Measurements from ENCODE around the gene SLC51B.

DNA sequence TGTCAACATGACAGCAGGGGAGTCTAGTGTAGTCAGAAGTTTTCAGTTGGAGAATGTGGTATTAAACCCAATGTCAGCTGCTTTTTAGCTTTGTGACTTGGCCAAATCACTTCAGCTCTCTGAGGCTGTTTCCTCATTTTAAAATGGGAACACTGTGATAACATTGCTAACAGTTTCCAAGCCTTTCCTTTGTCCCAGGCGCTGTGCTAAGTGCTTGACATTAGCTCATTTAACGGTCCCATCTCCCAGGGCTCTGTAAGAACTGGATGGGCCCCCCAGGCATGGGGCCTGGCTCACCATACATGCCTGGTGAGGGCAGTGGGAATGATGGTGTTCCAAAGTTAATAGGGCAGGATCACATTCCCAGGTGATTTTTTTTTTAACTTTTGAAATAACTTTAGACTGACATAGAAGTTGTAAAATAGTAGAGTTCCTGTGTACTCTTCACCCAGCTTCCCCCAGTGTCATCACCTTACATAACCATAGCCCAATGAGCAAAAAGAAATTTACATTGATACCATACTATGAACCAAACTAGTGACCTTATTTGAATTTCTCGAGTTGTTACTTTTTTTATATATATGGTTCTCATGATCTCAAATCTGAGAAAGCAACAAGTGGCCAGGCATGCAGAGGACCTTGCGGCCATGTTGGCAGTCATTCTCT, 14.9 kb downstream of the SLC51B start:
- TF ChIP-seq CBX2 (IDR thresholded peaks at IDR 0.05; ENCODE audit: insufficient read depth, low read length, poor library complexity, severe bottlenecking) (no peak), TCF7 (IDR thresholded peaks at IDR 0.05; ENCODE audit: borderline replicate concordance) (no peak), POLR2AphosphoS5 (IDR thresholded peaks at IDR 0.05; ENCODE audit: control insufficient read depth, insufficient read depth, low read depth, low read length) (no peak), MYC (IDR thresholded peaks at IDR 0.05; ENCODE audit: low read depth, low read length) (no peak), MYC (CRISPR knock-in tag; IDR thresholded peaks at IDR 0.05; ENCODE audit: borderline replicate concordance, low read depth) (no peak), CREB1 (IDR thresholded peaks at IDR 0.05) (no peak), CREB1 (CRISPR knock-in tag; IDR thresholded peaks at IDR 0.05) (no peak), ZNF274 (IDR thresholded peaks at IDR 0.05; ENCODE audit: borderline replicate concordance, low read depth, low read length) (no peak), SRF (CRISPR knock-in tag; IDR thresholded peaks at IDR 0.05) (no peak), ZNF584 (CRISPR knock-in tag; IDR thresholded peaks at IDR 0.05; ENCODE audit: low read depth) (no peak), GABPA (tag; conservative IDR thresholded peaks at IDR 0.05; ENCODE audit: low read depth) (no peak), REST (IDR thresholded peaks at IDR 0.05; ENCODE audit: borderline replicate concordance) (no peak), REST (CRISPR knock-in tag; IDR thresholded peaks at IDR 0.05; ENCODE audit: low read depth) (no peak), TBP (optimal IDR thresholded peaks at IDR 0.05; ENCODE audit: low read depth, low read length) (no peak)
- TF ChIP-seq, protein P1, sequence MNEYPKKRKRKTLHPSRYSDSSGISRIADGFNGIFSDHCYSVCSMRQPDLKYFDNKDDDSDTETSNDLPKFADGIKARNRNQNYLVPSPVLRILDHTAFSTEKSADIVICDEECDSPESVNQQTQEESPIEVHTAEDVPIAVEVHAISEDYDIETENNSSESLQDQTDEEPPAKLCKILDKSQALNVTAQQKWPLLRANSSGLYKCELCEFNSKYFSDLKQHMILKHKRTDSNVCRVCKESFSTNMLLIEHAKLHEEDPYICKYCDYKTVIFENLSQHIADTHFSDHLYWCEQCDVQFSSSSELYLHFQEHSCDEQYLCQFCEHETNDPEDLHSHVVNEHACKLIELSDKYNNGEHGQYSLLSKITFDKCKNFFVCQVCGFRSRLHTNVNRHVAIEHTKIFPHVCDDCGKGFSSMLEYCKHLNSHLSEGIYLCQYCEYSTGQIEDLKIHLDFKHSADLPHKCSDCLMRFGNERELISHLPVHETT (CRISPR knock-in tag; conservative IDR thresholded peaks at IDR 0.05 in 1 of 2, IDR thresholded peaks at IDR 0.05 in 1 of 2), result no peak
- TF ChIP-seq, protein P2, sequence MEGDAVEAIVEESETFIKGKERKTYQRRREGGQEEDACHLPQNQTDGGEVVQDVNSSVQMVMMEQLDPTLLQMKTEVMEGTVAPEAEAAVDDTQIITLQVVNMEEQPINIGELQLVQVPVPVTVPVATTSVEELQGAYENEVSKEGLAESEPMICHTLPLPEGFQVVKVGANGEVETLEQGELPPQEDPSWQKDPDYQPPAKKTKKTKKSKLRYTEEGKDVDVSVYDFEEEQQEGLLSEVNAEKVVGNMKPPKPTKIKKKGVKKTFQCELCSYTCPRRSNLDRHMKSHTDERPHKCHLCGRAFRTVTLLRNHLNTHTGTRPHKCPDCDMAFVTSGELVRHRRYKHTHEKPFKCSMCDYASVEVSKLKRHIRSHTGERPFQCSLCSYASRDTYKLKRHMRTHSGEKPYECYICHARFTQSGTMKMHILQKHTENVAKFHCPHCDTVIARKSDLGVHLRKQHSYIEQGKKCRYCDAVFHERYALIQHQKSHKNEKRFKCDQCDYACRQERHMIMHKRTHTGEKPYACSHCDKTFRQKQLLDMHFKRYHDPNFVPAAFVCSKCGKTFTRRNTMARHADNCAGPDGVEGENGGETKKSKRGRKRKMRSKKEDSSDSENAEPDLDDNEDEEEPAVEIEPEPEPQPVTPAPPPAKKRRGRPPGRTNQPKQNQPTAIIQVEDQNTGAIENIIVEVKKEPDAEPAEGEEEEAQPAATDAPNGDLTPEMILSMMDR (IDR thresholded peaks at IDR 0.05 in 2 of 3, conservative IDR thresholded peaks at IDR 0.05 in 1 of 3; ENCODE audit: insufficient read depth in 2 of 3, low read depth in 1 of 3, low read length in 3 of 3), result no peak
